Glutamatergic neuron (in vitro differentiated cells): ENCODE measurements around the gene CRPPA. TPM values are rescaled to one million over a fixed set of nuclear protein-coding genes. Genes with fewer than 3 reads are reported as not detected.

Experiments used
- DNase-seq: peaks from one replicate; pipeline ENCODE4 v3.0.0; 2022
- H3K27ac Mint-ChIP-seq: one replicate; pipeline ENCODE4 v1.8.0; 2020; ENCODE audit warnings: mild to moderate bottlenecking, mixed read lengths, inconsistent platforms; ENCODE audit not compliant: unreplicated experiment
- H3K27me3 Mint-ChIP-seq: one replicate; pipeline ENCODE4 v1.8.0; 2020; ENCODE audit warnings: mild to moderate bottlenecking, moderate library complexity, mixed read lengths, inconsistent platforms; ENCODE audit not compliant: unreplicated experiment
- H3K36me3 Mint-ChIP-seq: one replicate; pipeline ENCODE4 v1.8.0; 2020; ENCODE audit warnings: mild to moderate bottlenecking, mixed read lengths, inconsistent platforms; ENCODE audit not compliant: unreplicated experiment
- H3K4me1 Mint-ChIP-seq: one replicate; pipeline ENCODE4 v1.8.0; 2020; ENCODE audit warnings: mild to moderate bottlenecking, low read depth, mixed read lengths, inconsistent platforms; ENCODE audit not compliant: unreplicated experiment
- H3K4me3 Mint-ChIP-seq: one replicate; pipeline ENCODE4 v1.8.0; 2020; ENCODE audit warnings: mild to moderate bottlenecking, mixed read lengths, inconsistent platforms; ENCODE audit not compliant: unreplicated experiment
- H3K9me3 Mint-ChIP-seq: one replicate; pipeline ENCODE4 v1.8.0; 2020; ENCODE audit warnings: mild to moderate bottlenecking, moderate library complexity, mixed read lengths, inconsistent platforms; ENCODE audit not compliant: unreplicated experiment
- total RNA-seq: library from RNA; stranded (reverse); fragmentation: NEBNext Ultra II Directional; extraction: Animal tissue kit (Norgen Biotek cat#: 25700); gene quantifications from one replicate; pipeline ENCODE4 v1.2.1, GENCODE V29; 2021; ENCODE audit not compliant: unreplicated experiment
- TF ChIP-seq, protein P1 (sequence below): fragments of 200-600 bp; sonication (generic); IDR thresholded peaks from one replicate; pipeline ENCODE4 v1.5.0; 2021; ENCODE audit not compliant: partially characterized antibody, unreplicated experiment

Gene CRPPA
- total RNA-seq, 1 donor from 2014 or later, result 5.3 TPM

DNA sequence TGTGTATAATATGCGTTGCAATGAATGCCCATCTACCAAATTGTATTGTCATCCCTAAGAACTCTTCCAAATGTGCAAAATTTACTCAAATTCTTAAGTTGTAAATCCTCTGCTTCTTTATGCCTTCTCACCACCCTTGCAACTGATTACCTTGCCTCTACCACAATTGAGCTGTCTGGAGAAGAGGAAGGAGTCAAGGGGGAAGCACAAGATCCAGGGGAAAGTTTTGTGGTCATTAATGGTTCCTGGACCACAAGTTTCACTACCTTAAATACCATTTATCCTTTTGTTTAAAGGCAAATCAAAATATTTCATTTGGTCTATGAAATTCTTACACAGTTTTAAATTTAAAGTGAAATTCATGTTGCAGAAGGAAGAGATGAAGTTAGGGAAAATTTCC lies 16.7 kb downstream of the CRPPA start:
- Mint-ChIP-seq H3K27me3 (peaks cover 3% of the 10 kb centered on the region), H3K36me3 (peaks cover 22% of the 10 kb centered on the region), H3K4me1 (no peaks in the 10 kb centered on the region), H3K9me3 (peaks cover 1% of the 10 kb centered on the region), H3K4me3 (no peak overlapping the region), H3K27ac (no peak overlapping the region)
- TF ChIP-seq, protein P1, sequence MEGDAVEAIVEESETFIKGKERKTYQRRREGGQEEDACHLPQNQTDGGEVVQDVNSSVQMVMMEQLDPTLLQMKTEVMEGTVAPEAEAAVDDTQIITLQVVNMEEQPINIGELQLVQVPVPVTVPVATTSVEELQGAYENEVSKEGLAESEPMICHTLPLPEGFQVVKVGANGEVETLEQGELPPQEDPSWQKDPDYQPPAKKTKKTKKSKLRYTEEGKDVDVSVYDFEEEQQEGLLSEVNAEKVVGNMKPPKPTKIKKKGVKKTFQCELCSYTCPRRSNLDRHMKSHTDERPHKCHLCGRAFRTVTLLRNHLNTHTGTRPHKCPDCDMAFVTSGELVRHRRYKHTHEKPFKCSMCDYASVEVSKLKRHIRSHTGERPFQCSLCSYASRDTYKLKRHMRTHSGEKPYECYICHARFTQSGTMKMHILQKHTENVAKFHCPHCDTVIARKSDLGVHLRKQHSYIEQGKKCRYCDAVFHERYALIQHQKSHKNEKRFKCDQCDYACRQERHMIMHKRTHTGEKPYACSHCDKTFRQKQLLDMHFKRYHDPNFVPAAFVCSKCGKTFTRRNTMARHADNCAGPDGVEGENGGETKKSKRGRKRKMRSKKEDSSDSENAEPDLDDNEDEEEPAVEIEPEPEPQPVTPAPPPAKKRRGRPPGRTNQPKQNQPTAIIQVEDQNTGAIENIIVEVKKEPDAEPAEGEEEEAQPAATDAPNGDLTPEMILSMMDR, result no peak
- no peak for DNase-seq

DNA sequence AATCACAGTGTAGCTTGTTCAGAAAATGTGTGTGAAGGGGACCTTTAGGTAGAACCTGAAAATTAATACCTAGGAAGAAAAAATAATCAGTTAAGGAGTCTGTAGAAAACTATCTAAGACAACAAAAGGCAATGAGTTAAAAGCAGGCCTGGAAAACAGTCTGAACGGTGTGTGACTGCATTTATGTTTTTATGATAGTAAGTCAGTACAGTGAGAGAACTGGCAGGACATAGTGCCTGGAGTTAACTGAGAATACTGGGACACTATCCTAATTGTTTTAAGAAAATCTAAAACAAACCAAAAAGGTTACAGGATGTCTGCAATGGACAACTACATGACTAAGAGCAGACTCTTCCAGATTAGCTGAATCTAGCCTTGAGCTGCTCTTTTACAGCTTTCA lies 17.9 kb downstream of the CRPPA start:
- no peaks in the 10 kb centered on the region for H3K4me1 Mint-ChIP-seq
- H3K36me3 Mint-ChIP-seq, result peaks cover 31% of the 10 kb centered on the region
- DNase-seq, result no peak
- H3K27ac Mint-ChIP-seq, result no peak overlapping the region
- TF ChIP-seq, protein P1, result no peak
- H3K9me3 Mint-ChIP-seq, result peaks cover 4% of the 10 kb centered on the region
- peaks cover 3% of the 10 kb centered on the region for H3K27me3 Mint-ChIP-seq
- H3K4me3 Mint-ChIP-seq, result no peak overlapping the region

DNA sequence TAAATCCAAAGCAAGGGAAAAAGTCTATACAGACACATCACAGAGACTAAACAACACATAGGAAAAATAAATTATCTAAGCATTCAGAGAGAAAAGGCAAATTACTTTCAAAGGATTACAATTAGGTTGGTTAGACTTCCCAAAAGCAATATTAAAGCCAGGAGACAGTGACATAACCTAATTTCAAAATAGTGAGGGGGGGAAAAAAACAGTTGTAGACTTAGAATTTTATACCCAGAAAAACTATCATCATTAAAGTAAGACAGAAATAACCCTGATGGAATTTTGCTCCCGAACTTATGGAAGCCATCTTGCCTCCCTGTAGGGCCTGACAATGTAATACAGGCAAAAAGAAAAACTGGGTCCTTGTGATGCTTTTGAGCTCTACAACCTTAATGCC lies 18.4 kb downstream of the CRPPA start:
- TF ChIP-seq, protein P1, result no peak

DNA sequence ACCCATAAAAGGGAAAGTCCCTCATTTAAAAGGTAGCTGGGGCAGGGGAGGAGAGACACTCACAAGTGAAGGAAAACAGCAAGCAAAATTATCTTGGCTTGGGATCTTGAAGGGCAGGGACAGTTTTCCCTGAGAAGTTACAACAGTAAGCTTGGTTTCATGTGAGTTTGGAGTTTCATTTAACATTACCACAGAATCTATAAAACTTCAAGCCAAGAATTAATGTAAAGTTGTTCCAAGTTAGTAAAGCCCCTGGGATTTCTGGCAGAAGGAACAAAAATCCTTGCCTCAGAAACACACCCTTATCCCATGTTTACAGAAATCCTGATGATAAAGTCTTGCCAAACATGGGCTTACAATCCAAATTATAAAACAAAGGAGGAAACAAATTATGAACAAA lies 19.2 kb downstream of the CRPPA start:
- peaks cover 5% of the 10 kb centered on the region for H3K27me3 Mint-ChIP-seq
- H3K9me3 Mint-ChIP-seq, result peaks cover 4% of the 10 kb centered on the region
- peaks cover 40% of the 10 kb centered on the region for H3K36me3 Mint-ChIP-seq
- no peak overlapping the region for H3K27ac Mint-ChIP-seq
- no peak for DNase-seq
- TF ChIP-seq, protein P1, result no peak
- no peaks in the 10 kb centered on the region for H3K4me1 Mint-ChIP-seq
- no peak overlapping the region for H3K4me3 Mint-ChIP-seq

More for the DNA sequence above, 18.4 kb downstream of the CRPPA start:
- Mint-ChIP-seq H3K27ac (no peak overlapping the region), H3K27me3 (peaks cover 4% of the 10 kb centered on the region), H3K4me3 (no peak overlapping the region), H3K36me3 (peaks cover 33% of the 10 kb centered on the region), H3K9me3 (peaks cover 4% of the 10 kb centered on the region), H3K4me1 (no peaks in the 10 kb centered on the region)
- DNase-seq, result no peak

DNA sequence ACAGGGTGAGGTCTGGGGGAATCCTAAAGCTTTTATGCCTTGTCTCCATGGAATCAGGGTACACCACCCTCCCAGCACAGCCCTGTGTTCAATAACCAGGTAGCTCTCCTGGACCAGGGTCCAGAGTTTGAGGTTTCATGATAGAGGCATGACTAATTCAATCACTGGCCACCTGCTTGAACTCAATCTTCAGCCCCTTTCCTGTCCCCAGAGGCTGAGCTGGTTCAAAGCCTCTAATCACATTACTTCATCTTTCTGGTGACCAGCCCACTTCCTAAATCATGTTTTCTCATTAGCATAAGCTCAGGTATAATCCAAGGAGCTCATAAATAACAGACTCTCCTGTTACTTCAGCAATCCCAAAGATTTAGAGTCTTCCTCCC lies 20.5 kb downstream of the CRPPA start:
- Mint-ChIP-seq H3K4me1 (no peaks in the 10 kb centered on the region), H3K36me3 (peaks cover 51% of the 10 kb centered on the region), H3K9me3 (peaks cover 4% of the 10 kb centered on the region), H3K4me3 (no peak overlapping the region), H3K27ac (no peak overlapping the region), H3K27me3 (peaks cover 5% of the 10 kb centered on the region)
- DNase-seq, result no peak
- TF ChIP-seq, protein P1, result no peak
